SKM-1 treated with dmso at 0.1 percent for 144 hours (cell line): Measurements from ENCODE around the gene CCDC146.
A peak's percentile ranks its signal among the peaks of the same experiment; 100 is the strongest.
"Not testable (repeated sequence)": the region's sequence is repeated elsewhere in the genome, so short reads cannot be mapped to it uniquely, and the experiment has no call there.

Experiments
- DNase-seq: peaks from one replicate; lab custom pipeline; 2025; ENCODE audit not compliant: unreplicated experiment; lab: John Stamatoyannopoulos, UW

Gene CCDC146

DNA sequence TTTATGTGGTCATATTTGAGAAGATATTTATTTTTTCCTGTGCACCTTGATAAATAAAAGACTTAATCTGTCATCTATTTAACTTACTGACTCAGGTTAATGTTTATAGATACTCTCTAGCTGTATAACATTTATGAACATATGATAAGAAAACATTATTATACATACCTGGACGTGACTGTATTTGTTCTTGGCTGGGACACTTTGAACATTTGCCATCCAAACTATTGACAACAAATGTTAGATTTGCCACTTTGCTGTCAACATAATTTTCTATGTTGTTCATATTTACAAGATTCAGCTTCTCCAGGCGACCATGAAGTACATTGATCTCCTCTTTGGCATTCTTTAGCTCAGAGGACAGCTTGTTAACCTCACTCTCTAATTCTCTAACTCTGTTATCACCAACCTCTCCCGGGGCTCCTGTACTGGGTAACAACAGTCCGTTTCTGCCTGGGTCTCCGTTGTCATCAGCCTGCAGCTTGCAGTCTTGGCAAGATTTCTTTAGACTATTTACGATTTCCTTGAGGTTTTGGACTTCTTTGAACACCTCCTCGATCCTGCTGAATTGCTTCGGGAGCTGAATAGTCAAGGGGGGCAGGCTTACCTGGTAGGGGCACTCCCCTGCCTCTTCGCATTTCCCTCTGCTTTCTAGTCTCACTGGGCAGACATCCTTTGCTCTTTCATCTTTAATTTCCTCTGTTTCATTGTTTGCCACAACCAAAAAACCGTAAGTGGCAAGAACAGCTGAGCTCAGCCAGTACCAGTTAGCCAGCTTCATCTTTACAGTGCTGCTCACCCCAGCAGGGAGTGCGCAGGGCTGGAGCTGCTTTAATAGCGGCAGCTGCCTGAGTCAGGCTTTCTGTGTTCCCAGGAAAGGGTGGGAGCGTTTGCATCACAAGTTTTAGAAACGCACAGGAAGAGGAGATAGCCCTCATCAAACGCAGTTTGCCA lies 76.9 kb downstream of the CCDC146 start, which contains the start of gene FGL2:
FGL2 (minus strand) TSS at position 807 of the 954 bp plus-strand sequence; CDS start at position 781, 26 bp downstream.
- DNase-seq = no peak

DNA sequence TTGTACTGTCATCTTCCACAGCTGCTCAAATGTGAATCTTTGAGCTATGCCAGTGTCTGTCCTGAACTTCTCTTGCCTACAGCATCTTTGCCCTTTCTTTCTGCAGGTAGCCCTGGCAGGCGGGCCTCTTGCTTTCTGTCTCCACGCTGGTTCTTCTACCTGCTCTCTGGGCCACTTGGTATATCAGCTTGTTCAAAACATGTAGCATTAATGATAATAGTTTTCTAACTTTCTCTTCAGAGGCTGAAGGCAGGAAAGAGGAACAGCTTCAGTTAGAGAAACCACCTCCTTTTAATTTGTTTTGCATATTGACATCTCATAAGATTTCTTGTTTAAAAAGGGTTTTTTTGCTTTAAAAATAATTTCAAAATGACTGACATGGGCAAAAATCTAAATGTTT lies 78.1 kb downstream of the CCDC146 start:
- DNase-seq = peak; percentile 32

DNA sequence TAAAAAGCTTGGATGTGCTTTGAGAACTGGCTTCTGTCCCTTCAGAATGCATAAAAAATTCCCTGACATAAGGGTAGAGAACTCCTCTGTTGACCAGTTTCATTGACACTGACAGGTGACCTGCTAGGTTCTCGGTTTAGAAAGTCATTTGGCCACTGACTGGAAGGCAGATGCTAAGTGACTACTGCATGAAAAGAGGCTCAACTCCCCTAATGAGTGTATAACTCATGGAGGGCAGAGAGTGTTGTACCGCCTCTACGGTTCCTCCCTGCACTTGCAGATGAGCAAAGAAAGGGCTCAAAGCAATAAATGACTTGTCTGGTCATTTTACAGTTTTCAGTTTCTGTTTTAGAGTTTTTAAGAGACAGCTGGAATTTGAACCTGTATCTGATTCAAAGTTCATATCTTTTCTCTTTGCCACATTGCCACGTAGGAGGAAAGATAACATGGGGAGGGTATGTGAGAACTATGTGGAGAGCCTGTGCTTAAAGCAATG lies 80.1 kb downstream of the CCDC146 start:
- no peak for DNase-seq

DNA sequence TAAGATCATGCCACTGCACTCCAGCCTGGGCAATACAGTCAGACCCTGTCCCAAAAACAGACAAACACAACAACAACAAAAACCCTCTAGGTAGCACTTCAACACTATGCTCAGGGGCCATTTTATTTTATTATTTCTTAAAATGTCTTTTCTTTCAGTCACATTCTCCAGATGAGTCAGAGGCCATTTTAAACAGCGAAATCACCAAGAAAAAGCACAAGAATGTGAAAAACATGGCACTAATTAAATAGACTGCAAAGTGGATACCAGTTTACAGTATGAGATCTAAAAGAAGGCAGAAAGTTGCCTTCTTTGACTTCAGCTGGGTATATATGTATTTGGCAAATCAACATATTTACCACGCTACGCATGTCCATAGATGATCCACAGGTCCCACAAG lies 83.3 kb downstream of the CCDC146 start:
- DNase-seq = no peak

DNA sequence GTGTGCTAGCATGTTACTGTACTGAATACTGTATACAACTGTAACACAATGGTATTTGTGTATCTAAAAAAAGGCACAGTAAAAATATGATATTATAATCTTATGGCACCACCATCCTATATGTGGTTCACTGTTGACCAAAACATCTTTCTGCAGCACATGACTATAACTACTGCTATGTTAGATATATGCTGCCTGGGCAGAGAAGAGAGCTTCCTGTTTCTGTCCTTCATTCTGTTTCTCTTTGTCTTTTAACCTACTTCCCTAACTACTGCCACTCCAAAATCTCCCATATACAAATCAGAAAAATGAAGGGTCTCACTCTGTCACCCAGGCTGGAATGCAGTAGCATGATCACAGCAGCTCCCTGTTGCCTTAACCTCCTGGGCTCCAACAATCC lies 86.0 kb downstream of the CCDC146 start:
- DNase-seq = no peak

DNA sequence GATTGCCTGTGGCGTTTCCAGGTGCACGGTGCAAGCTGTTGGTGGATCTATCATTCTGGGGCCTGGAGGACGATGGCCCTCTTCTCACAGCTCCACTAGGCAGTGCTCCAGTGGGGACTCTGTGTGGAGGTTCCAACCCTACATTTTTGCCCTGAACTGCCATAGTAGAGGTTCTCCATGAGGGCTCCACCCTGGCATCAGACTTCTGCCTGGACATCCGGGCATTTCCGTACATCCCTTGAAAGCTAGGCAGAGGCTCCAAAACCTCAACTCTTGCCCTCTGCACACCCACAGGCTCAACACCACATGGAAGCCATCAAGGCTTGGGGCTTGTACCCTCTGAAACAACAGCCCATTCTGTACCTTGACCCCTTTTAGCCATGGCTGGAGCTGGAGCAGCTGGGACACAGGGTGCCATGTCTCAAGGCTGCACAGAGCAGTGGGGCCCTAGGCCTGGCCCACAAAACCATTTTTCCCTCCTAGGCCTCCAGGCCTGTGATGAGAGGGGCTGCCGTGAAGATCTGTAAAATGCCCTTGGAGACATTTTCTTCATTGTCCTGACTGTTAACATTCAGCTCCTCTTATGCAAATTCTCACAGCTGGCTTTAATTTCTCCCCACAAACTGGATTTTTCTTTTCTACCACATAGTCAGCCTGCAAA lies 87.2 kb downstream of the CCDC146 start:
- DNase-seq = no peak

DNA sequence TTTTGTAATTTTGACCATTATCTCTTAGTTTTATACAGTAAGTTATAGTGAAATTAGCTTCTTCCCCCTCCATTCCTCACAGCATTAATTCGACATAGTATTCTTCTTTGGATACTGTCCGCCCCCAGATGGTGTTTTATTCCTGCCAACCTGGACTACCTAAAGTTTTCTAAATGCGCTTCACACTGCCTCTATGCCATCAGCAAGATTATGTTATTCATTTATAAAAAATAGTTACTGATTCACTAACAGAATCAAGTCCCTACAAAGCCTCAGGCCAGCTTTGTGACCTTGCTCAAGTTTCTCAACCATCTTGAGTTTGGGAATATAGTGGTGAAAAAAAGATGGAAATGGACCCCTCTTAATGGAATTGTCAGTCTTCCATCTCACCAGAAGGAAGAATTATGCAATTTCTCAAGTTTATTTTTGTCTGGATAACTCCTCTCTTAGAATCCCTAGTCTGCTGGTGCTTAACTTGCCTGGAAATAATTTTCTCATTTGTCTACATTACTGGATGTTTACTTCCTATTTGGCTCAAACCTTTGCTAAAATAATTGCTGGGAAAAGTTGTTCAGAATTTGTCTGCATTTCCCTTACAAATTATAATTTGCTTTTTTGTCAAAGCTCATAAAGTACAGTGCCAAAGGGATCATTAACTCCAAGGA lies 93.9 kb downstream of the CCDC146 start:
- no peak for DNase-seq

DNA sequence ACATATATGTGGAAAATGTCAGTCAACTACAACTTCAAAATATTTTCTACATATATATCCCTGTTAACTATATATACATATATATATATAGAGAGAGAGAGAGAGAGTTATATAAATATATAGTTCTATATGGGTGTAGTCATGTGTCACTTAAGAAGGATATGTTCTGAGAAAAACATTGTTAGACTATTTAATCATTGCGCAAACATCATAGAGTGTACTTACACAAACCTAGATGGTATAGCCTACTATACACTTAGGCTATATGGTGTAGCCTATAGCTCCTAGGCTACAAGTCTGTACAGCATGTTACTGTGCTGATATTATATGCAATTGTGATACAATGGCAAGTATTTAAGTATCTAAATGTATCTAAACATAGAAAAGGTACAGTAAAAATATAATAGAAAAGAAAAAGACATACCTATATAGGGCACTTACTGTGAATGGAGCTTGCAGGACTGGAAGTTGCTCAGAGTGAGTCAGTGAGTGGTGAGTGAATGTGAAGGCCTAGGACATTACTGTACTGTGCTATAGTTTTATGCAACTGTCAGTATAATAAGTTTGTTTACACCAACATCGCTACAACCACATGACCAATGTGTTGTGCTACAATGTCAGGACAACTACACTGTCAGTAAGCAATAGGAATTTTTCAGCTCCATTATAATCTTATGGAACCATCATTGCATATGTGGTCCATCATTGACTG lies 95.2 kb downstream of the CCDC146 start:
- DNase-seq = no peak

DNA sequence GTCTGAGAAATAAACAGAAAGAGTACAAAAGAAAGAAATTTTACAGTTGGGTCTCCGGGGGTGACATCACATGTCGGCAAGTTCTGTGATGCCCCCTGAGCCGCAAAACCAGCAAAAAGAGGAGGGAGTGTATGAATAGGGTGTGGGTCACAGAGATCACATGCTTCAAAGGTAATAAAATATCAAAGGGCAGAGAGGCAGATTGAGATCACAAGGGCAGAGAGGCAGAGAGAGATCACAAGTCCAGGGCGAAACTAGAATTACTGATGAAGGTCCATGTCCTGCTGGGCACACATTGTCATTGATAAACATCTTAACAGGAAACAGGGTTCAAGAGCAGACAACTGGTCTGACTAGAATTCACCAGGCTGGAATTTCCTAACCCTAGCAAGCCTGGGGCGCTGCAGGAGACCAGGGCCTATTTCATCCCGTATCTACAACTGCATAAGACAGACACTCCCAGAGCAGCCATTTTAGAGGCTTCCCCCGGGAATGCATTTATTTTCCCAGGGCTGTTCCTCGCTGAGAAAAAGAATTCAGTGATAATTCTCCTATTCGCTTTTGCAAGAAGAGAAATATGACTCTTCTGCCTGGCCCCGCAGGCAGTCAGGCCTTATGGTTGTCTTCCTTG lies 97.4 kb downstream of the CCDC146 start:
- DNase-seq = not testable (repeated sequence)

DNA sequence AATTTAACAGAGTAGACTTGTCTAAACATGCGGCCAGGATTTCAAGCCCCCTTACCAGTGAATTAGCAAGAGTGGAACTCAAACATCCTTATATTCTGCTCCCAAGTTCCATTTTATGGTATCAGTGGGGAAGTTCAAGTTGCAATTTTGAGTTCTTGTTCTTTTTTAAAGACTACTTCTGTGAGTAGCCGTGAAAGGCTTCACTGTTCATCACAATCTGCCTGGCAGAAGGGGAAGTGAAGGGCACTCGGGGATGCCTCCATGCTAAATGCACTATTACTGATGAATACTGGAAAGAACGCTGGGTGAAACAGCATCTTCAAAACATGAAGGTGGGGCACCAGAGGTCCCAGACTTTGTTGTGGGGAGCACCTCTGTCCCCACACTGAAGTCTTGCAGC lies 99.7 kb downstream of the CCDC146 start:
- DNase-seq = peak; percentile 35

DNA sequence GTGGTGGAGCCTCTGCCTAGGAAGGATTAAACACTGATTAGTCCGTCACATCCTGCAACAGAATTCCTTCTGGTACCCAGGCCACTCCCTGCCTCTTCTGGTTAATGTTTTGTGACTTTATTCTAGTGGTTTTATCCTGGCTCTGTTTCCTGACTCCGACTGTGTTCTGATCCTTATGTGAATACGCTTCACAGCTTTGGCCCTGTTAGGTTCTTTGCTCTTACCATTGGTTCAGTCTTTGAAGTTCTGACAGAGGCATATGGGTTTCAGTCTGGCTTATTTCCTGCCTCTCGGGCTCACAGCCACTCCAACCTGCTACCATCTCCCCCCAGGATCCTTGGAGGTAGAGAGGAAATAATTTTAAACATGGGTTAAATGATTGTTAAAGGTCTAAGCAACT lies 100.4 kb downstream of the CCDC146 start:
- no peak for DNase-seq

DNA sequence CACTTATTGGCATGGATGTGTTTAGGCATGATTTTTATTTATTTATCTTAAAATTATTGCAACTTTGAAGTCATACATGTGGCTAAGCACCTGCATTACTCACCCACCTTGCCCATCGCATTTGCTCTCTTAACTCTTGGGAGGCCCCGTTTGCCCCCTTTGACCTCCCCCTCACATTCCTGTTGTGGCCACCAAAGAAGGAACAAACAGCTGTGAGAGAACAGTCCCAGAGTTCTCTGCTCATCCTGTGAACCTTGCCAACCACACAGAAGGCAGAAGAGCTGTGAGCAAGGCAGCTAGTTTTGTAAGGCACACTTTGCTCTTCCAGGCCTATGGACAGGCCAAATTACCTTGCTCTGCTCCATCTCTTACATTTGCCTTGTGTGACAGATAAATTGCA lies 100.8 kb downstream of the CCDC146 start:
- DNase-seq = no peak

DNA sequence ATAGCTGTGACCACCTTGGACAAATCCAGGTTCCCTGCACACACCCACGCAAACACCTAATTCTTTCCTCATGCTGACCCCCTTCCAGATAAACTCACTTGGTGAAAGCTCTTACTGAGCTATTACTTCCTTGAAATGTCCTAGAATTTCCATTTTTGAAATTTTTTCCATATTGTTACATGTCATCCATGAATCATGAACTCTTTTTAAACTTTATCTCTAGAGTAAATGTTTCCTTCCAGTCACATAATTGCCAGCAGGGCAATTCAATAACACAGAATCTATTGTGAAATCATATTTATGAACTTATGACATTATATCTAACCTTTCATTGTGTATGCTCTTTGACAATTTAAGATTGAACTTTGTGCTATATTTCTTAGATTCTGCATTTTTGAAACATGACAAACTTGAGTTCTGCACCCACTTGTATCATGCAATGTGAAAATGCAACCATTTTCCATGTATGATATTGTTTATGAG lies 104.0 kb downstream of the CCDC146 start:
- DNase-seq = no peak

DNA sequence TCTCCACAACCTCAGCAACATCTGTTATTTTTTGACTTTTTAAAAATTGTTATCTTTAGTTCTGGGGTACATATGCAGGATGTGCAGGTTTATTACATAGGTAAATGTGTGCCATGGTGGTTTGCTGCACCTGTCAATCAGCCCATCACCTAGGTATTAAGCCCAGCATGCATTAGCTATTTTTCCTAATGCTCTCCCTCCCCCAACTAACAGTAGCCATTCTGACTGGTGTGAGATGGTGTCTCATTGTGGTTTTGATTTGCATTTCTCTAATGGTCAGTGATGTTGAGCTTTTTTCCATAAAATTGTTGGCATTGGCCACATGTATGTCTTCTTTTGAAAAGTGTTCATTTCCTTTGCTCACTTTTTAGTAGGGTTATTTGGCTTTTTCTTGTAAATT lies 106.4 kb downstream of the CCDC146 start:
- DNase-seq = not testable (repeated sequence)

DNA sequence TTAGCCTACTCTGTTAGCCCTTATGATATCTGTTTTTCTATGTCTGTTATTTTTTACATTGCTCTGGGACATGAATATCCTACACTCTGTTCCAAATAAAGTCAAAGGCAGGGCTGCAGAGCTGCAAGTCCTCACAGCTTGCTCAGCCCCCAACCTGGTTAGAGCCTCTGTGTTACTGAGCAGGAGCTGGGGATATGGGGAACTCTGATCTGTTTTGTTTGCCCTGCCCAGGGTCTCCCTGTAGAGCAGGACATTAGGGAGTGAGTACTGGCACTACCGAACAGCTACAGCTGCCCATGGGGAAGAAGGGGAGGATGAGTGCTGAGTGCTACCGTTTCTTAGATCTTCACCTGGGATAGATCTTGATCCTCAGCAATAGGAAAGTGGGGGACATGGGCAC lies 110.1 kb downstream of the CCDC146 start:
- DNase-seq = no peak

DNA sequence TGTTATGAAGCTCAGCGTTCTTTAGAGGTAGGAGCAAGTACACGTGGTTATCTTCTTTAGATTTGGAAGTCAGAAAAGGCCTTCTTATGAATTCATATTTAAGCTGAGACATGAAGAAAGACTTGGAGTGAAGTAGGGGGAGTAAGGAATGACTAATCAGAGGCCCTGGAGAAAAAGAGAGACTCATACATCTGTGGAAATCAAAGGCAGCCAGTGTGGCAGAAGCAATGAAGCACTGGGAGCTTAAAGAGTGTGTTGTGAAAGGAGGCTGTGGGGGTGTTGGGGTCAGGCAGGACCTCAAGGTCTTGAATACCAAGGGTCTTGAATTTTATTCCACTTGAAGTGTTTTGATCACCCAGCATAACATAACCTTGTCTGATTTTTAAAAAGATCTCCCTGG lies 112.9 kb downstream of the CCDC146 start:
- no peak for DNase-seq

DNA sequence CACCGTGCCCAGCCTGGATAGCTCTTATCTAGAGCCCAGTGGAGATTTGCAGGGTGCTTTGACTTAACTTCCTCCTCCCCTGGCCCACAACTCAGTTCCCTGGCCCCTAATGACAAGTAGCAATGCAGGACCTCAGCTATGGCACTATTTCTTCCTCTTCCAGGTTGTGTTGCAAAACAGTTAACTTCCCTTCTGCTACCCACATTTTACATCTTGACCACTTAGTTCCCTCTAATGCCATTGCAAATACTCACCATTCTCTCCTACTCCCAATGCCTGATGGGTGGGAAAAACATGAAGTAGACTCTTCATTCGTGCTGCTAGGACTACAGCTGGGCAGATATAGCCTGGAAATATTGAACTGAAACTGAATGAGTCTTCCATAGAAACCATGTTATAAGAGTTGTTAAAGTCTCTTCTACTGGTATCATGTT lies 116.3 kb downstream of the CCDC146 start:
- peak; percentile 99 for DNase-seq

DNA sequence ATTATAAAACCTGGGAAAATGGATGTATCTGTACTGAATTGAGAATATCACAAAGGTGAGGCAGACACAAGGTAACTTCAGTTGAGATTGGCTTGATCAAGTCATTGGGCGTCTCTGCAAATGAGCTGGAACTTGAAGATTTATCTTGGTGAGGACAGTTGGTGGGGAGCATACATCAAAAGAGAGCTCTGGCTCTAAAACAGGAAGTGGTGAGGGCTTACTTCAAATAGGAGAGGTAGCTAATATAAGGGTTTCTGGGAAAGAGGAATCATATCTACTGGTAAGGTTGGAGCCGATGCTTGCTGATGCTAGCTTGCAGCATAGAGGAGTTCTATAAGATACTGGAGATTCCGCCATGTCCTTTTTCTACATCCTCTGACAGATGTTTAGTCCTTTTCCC lies 117.1 kb downstream of the CCDC146 start:
- DNase-seq = peak; percentile 17

DNA sequence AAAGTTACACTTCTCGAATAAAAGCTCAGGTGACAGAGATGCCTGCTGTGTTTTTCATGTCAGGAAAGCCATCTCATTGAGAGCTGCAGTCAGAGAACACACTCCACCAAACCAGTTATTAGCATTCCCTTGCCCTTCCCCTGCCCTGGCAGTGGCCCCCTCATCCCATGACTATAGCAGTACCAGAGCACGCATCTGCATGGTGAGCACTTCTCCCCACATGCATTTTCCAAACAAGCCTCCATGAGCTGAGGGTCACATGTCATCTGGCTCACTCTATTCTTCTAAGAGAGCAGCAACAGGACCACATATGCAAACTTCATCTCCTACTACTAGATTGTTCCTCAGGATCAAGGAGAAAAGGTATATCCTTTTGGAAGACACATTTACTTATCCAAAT lies 119.7 kb downstream of the CCDC146 start:
- DNase-seq = no peak

DNA sequence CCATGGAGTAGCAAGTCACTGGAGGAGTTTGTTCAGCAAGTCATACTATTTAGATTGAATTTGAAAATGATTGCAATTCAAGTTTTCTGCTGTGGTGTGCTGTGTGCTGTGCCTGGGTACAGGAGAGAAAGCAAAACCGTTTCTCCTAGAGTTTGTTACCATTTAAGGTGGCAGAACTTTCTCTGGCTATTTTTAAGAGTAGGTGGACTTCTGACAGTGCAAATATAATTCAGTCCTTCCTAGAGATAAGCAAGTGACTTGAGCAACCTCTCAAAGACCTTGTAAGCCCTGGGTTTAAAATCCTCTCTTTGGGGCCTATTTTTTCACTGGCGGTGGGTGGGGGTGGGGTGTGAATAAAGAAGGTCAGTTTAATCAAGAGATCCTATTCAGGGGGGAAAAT lies 120.1 kb downstream of the CCDC146 start:
- no peak for DNase-seq
